ENCODE results near the gene CD22.
"Not testable (repeated sequence)": the region's sequence is repeated elsewhere in the genome, so short reads cannot be mapped to it uniquely, and the experiment has no call there.

Gene CD22

GRCh38 chr19:35355791-35356460 is 26.9 kb downstream of the CD22 start:
- Mint-ChIP-seq H3K4me1 (ENCODE audit: low read depth) (peaks cover 37% of the 10 kb centered on the region), H3K27me3 (peaks cover 18% of the 10 kb centered on the region), H3K4me3 (no peak overlapping the region), H3K9me3 (no peaks in the 10 kb centered on the region), H3K36me3 (ENCODE audit: low read depth) (no peaks in the 10 kb centered on the region), H3K27ac (peak overlapping the region; percentile 64)
- intact Hi-C loops (cut with micrococcal nuclease): loop anchor here (10.0 kb wide), 1 partner anchor 59 kb away; no protein-coding TSS in a partner anchor

- no peaks in the 10 kb centered on the region for H3K9me3 Mint-ChIP-seq
- H3K4me1 Mint-ChIP-seq (ENCODE audit: low read depth): peaks cover 28% of the 10 kb centered on the region
- intact Hi-C loops (cut with micrococcal nuclease): loop anchor here (10.0 kb wide), 1 partner anchor 57 kb away; no protein-coding TSS in a partner anchor
Observed at GRCh38 chr19:35357867-35358573, 29.0 kb downstream of the CD22 start, which contains the start of gene FFAR3. TSS of gene FFAR3 (plus strand) at chr19:35358460. CDS start at chr19:35358891, 431 bp downstream.

GRCh38 chr19:35358834-35359233 is 29.8 kb downstream of the CD22 start:
- H3K4me1 Mint-ChIP-seq (ENCODE audit: low read depth): peaks cover 28% of the 10 kb centered on the region
- intact Hi-C loops (cut with micrococcal nuclease): loop anchor here (10.0 kb wide), 1 partner anchor 56 kb away; no protein-coding TSS in a partner anchor
- not testable (repeated sequence) for H3K9me3 Mint-ChIP-seq; H3K27me3 Mint-ChIP-seq; H3K36me3 Mint-ChIP-seq (ENCODE audit: low read depth)
- H3K27ac Mint-ChIP-seq: peak overlapping the region; percentile 60
- H3K4me3 Mint-ChIP-seq: peak overlapping the region; percentile 39

More at GRCh38 chr19:35357867-35358573, 29.0 kb downstream of the CD22 start, which contains the start of gene FFAR3:
- Mint-ChIP-seq H3K27ac (peak within 1 kb of the TSS; percentile 60), H3K4me3 (peak within 1 kb of the TSS; percentile 39), H3K27me3 (peaks cover 4% of the 10 kb centered on the region), H3K36me3 (ENCODE audit: low read depth) (no peaks in the 10 kb centered on the region)

GRCh38 chr19:35359395-35359794 is 30.4 kb downstream of the CD22 start:
- H3K27me3 Mint-ChIP-seq; H3K36me3 Mint-ChIP-seq (ENCODE audit: low read depth); H3K4me3 Mint-ChIP-seq; H3K9me3 Mint-ChIP-seq: not testable (repeated sequence)
- Mint-ChIP-seq H3K27ac (peak overlapping the region; percentile 60), H3K4me1 (ENCODE audit: low read depth) (peaks cover 28% of the 10 kb centered on the region)
- intact Hi-C loops (cut with micrococcal nuclease): loop anchor here (10.0 kb wide), 1 partner anchor 55 kb away; no protein-coding TSS in a partner anchor

- H3K4me1 Mint-ChIP-seq (ENCODE audit: low read depth): peaks cover 28% of the 10 kb centered on the region
- H3K27me3 Mint-ChIP-seq; H3K36me3 Mint-ChIP-seq (ENCODE audit: low read depth); H3K9me3 Mint-ChIP-seq; intact Hi-C loops (cut with micrococcal nuclease); H3K4me3 Mint-ChIP-seq; H3K27ac Mint-ChIP-seq: not testable (repeated sequence)
Observed at GRCh38 chr19:35360081-35360480, 31.1 kb downstream of the CD22 start.

GRCh38 chr19:35360880-35361420 is 32.0 kb downstream of the CD22 start:
- H3K9me3 Mint-ChIP-seq: no peaks in the 10 kb centered on the region
- H3K27me3 Mint-ChIP-seq: peaks cover 2% of the 10 kb centered on the region
- no peaks in the 10 kb centered on the region for H3K36me3 Mint-ChIP-seq (ENCODE audit: low read depth)
- H3K4me1 Mint-ChIP-seq (ENCODE audit: low read depth): peaks cover 26% of the 10 kb centered on the region
- H3K4me3 Mint-ChIP-seq: no peak overlapping the region
- no peak overlapping the region for H3K27ac Mint-ChIP-seq
- intact Hi-C loops (cut with micrococcal nuclease): no loop called here

- H3K4me1 Mint-ChIP-seq (ENCODE audit: low read depth): peaks cover 16% of the 10 kb centered on the region
- no peaks in the 10 kb centered on the region for H3K27me3 Mint-ChIP-seq
- intact Hi-C loops (cut with micrococcal nuclease): no loop called here
- no peaks in the 10 kb centered on the region for H3K36me3 Mint-ChIP-seq (ENCODE audit: low read depth)
- no peaks in the 10 kb centered on the region for H3K9me3 Mint-ChIP-seq
- no peak overlapping the region for H3K27ac Mint-ChIP-seq
- H3K4me3 Mint-ChIP-seq: no peak overlapping the region
Observed at GRCh38 chr19:35362261-35363000, 33.4 kb downstream of the CD22 start.

GRCh38 chr19:35363001-35363590 is 34.1 kb downstream of the CD22 start:
- H3K27me3 Mint-ChIP-seq: no peaks in the 10 kb centered on the region
- H3K4me1 Mint-ChIP-seq (ENCODE audit: low read depth): peaks cover 9% of the 10 kb centered on the region
- H3K9me3 Mint-ChIP-seq: no peaks in the 10 kb centered on the region
- H3K27ac Mint-ChIP-seq: no peak overlapping the region
- no peaks in the 10 kb centered on the region for H3K36me3 Mint-ChIP-seq (ENCODE audit: low read depth)
- intact Hi-C loops (cut with micrococcal nuclease): no loop called here
- H3K4me3 Mint-ChIP-seq: no peak overlapping the region

GRCh38 chr19:35363711-35364425 is 34.9 kb downstream of the CD22 start:
- Mint-ChIP-seq H3K27me3 (no peaks in the 10 kb centered on the region), H3K4me1 (ENCODE audit: low read depth) (peaks cover 2% of the 10 kb centered on the region), H3K4me3 (no peak overlapping the region), H3K9me3 (no peaks in the 10 kb centered on the region), H3K36me3 (ENCODE audit: low read depth) (no peaks in the 10 kb centered on the region), H3K27ac (no peak overlapping the region)
- intact Hi-C loops (cut with micrococcal nuclease): no loop called here

- Mint-ChIP-seq H3K27ac (no peak overlapping the region), H3K4me3 (no peak overlapping the region), H3K9me3 (no peaks in the 10 kb centered on the region), H3K36me3 (ENCODE audit: low read depth) (no peaks in the 10 kb centered on the region), H3K27me3 (no peaks in the 10 kb centered on the region), H3K4me1 (ENCODE audit: low read depth) (no peaks in the 10 kb centered on the region)
- intact Hi-C loops (cut with micrococcal nuclease): no loop called here
Observed at GRCh38 chr19:35365303-35365702, 36.3 kb downstream of the CD22 start.

GRCh38 chr19:35368378-35368777 is 39.4 kb downstream of the CD22 start:
- H3K4me3 Mint-ChIP-seq: no peak overlapping the region
- no peaks in the 10 kb centered on the region for H3K27me3 Mint-ChIP-seq
- intact Hi-C loops (cut with micrococcal nuclease): no loop called here
- no peaks in the 10 kb centered on the region for H3K4me1 Mint-ChIP-seq (ENCODE audit: low read depth)
- no peaks in the 10 kb centered on the region for H3K36me3 Mint-ChIP-seq (ENCODE audit: low read depth)
- no peaks in the 10 kb centered on the region for H3K9me3 Mint-ChIP-seq
- H3K27ac Mint-ChIP-seq: no peak overlapping the region

- Mint-ChIP-seq H3K36me3 (ENCODE audit: low read depth) (no peaks in the 10 kb centered on the region), H3K9me3 (no peaks in the 10 kb centered on the region), H3K27me3 (peaks cover 4% of the 10 kb centered on the region), H3K27ac (no peak overlapping the region), H3K4me1 (ENCODE audit: low read depth) (peaks cover 10% of the 10 kb centered on the region), H3K4me3 (no peak overlapping the region)
- intact Hi-C loops (cut with micrococcal nuclease): no loop called here
Observed at GRCh38 chr19:35369522-35369921, 40.5 kb downstream of the CD22 start.

- no peaks in the 10 kb centered on the region for H3K36me3 Mint-ChIP-seq (ENCODE audit: low read depth)
- H3K27me3 Mint-ChIP-seq: peaks cover 11% of the 10 kb centered on the region
- intact Hi-C loops (cut with micrococcal nuclease): no loop called here
- H3K27ac Mint-ChIP-seq: no peak within 1 kb of the TSS
- no peaks in the 10 kb centered on the region for H3K9me3 Mint-ChIP-seq
- peaks cover 22% of the 10 kb centered on the region for H3K4me1 Mint-ChIP-seq (ENCODE audit: low read depth)
- H3K4me3 Mint-ChIP-seq: no peak within 1 kb of the TSS
Observed at GRCh38 chr19:35370722-35371121, 41.7 kb downstream of the CD22 start, which contains the start of gene GPR42. TSS of gene GPR42 (plus strand) at chr19:35371068. CDS start at chr19:35371360, 292 bp downstream.

Measured in dendritic cell treated with granulocyte-macrophage colony-stimulating factor and Interleukin-4, amounts not matched to agents 40 ng/mL and 50 ng/mL, for 4 days (primary cell).